T-helper 1 cell (primary cell): ENCODE data around the gene RFC5.
"Not testable (repeated sequence)": the region's sequence is repeated elsewhere in the genome, so short reads cannot be mapped to it uniquely, and the experiment has no call there.

ENCODE experiments used
- DNase-seq, 5 donors: peaks; one replicate each; pipeline ENCODE4 v3.0.0-alpha.2; 2012 to 2020

Gene RFC5

DNA sequence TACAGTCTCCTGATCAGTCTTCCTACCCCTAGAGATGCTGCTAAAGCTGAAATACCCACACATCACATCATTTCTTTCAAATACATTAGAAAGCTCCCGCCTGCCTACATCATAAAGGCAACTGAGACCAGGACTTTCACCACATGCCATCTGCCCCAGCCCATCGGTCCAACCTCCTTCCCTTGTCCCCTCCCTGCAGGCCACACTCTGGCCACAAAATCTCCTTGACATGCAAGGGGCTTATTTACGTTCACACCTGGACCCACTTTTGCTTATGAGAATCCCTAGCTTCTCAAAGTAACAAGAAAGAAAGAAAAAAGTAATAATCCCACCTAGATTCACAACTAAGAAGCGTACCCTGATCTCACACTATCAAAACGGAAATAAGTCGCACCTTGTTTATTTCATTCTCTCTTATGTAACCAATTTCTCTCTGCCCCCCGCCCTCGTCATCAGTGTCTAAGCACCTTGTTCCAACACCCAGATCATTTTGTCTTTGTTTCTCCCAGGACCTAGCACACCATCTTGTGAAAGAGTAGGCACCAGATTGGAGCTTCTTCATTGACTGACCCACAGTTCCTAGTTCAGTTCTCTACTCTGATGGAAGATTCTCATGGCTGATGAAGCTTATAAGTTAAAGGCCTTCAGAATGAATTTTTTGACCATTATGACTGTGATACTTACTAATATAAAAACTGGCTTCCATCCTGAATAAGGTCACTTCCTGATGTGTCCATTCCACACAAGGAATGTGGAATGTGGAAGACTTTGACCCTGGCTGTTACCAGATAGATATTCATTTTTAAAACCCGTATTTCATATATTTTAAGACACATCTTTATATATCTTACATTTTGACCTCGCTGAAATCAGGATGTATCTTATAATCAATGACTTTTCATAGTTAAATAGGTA lies 36.8 kb downstream of the RFC5 start:
- DNase-seq = peak in 1 of 5 donors; percentile 11

DNA sequence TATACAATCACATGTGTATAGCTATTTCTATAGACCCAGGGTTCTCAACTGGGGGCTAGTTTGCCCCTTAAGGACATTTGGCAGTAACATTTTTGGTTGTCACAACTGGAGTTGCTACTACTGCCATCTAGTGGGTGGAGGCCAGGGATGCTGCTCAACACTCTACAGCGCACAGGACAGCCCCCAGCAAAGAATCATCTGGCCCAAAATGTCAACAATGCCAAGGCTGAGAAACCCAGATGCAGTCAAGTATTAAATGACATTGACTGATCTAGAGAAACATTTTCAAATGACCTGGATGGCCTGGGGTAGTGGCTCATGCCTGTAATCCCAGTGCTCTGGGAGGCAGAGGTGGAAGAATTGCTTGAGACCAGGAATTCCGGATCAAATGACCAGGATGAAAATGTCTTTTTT lies 38.6 kb downstream of the RFC5 start:
- DNase-seq = peak; percentile 26 to 78 (median 45)

GRCh38 chr12:118055865-118056773 lies 39.6 kb downstream of the RFC5 start:
- no peak for DNase-seq

GRCh38 chr12:118058227-118058626 lies 41.7 kb downstream of the RFC5 start:
- no peak for DNase-seq

DNA sequence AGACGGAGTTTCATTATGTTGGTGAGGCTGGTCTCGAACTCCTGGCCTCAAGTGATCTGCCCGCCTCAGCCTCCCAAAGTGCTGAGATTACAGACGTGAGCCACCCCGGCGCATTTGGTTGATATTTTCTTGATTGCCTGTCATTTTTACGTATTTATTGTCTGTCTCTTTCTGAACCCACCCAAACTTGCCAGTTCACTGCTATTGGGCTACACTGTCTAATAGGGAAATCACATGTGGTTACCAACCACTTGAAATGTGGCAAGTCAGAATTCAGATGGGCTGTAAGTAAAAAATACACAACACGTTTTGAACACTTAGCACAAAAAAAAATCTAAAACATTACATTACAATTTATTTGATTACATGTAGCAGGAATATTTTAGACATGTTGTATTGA lies 42.4 kb downstream of the RFC5 start:
- DNase-seq = no peak

DNA sequence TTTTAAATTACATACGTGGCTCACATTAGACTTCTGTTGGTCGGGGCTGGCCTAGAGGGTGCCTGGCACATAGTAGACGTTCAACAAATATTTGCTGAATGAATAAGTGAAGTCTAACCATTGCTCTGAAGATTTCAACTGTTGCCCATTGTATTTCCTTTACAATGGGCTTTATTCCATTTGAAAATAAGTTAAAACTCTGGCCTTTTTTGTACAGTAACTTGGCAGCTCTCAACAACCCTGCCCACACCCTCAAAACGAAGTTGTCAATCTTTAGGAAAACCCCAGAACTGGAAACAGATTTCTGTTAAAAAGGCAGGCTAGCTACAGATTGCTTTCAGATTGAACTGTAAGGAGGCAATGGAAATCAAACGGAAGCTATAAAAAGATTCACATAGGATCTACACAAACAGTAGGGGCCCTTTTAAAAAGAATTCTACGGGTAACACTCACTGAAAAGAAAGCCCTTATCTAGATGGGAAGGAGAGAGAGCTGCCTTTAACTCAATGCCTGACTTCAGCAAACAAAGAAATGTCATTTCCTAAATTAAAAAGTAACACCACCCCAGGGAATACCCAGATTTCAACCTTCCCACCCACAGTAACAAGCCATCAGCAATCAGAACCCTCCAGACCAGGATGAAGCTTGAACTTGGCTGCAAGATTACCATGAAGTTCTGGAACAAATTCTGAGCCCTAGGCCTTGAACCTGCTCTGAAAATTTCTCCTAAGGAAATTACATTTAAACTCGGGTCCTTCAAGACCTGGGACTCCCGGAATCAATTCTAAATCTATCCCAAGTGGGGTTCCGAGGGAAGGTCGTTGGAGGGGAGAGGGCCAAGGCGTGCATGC lies 43.1 kb downstream of the RFC5 start:
- no peak for DNase-seq

DNA sequence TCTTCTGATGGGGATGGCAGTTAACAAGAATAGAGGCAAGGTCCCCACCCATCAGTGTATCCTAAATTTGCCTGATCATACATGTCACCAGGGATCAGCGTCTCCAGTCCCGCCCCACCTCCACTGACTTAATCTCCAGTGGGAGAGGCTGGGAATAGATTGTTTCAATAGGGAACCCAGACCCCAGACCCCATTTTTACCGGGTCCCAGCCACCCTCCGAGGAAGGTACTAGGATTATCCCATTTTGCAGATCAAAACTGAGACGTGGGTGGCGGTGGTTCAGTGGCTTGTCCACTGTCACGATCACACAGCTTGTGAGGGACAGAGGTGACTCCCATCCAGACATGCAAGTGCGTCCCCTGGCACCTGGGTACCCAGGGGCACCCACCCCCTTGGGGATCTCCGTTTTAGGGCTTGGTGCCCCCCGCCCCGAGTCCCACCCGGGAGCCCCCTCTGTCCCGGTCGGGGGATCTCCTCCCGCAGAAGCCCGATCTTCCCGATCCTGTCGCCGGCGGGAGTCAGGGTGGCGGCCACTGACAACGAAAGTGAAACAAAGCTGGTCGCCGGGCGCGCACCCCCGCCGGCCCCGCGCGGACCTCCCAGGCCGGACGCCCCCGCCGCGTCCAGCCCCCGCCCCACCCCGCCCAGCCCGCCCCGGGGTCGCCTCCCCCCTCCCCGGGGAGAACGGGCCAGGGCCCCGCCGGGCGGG lies 44.0 kb downstream of the RFC5 start:
- DNase-seq = peak; percentile 12 to 39 (median 25)

- DNase-seq = peak; percentile 31 to 52 (median 38)
These were observed 44.7 kb downstream of the RFC5 start, which contains the start of gene WSB2 for GRCh38 chr12:118061011-118061872. WSB2 (minus strand) TSS chr12:118061179; CDS start chr12:118061048, 131 bp downstream.

GRCh38 chr12:118061873-118062843 lies 45.7 kb downstream of the RFC5 start:
- DNase-seq = peak in 1 of 5 donors; percentile 1

GRCh38 chr12:118063576-118064391 lies 47.3 kb downstream of the RFC5 start:
- DNase-seq = no peak

DNA sequence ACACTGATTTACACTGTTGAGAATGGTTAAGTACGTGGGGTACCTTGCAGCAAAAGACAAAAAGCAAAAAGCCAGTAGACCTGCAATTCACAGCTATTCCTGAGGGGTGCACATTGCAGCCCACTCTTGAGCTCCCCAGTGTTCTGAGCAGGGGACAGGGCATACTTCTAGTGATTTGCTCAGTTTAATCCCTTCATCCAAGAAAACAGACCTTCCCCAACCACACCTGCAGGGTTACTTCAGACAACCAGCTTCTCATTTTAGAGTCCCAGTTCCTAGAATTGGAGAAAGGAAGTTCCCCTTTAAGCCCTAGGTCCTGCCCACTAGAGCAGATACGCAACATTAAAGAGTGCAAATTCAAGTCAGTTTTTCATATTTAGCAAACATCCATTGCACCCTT lies 48.1 kb downstream of the RFC5 start:
- peak in 1 of 5 donors; percentile 36 for DNase-seq

DNA sequence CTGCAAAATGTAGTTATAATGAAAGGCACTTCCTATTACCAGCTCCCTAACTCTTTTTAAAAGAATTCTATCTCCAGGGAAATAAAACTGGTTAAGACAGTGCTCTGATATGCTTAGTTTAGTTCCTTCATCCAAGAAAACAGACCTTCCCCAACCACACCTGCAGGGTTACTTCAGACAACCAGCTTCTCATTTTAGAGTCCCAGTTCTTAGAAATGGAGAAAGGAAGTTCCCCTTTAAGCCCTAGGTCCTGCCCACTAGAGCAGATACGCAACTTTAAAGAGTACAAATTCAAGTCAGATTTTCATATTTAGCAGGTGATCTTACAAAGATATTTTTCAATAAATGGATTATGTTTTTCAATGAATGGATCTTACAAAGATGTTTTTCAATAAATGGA lies 48.9 kb downstream of the RFC5 start:
- no peak for DNase-seq

DNA sequence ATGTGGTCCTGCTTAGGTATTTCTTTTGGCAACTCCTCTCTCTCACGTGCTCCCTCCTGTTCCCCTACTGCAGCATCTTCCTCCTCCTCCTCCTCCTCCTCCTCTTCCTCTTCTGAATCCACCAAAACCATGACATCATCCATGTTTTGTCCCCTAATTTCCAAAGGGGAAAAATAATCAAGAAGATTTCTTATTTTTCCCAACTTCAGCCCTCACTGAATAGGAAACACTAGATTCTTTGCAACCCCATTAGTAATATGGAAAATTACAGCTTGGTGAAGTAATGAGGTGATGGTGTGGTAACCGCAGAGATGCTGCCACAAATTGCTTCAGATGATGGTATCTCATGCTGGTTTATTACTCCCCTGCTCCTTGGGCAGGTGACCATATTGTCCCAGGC lies 51.9 kb downstream of the RFC5 start:
- DNase-seq = no peak

DNA sequence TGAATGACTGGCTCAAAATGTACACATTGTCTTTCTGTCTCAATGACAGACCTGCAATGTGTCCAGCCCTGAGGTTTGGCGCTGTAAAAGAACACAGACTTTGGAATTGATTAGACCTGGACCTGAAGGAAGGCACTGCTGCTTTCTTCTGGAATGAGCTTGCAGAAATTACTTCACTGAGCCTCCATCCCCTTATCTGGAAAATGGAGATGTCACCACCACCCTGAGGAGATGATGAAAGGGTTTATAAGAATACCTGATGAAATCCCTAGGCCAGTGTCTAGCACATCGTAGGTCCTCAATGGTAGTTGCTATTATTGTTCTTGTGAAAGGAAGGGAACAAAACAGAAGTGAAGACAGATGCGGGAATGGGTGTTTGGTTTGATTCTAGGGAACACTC lies 54.1 kb downstream of the RFC5 start:
- no peak for DNase-seq

DNA sequence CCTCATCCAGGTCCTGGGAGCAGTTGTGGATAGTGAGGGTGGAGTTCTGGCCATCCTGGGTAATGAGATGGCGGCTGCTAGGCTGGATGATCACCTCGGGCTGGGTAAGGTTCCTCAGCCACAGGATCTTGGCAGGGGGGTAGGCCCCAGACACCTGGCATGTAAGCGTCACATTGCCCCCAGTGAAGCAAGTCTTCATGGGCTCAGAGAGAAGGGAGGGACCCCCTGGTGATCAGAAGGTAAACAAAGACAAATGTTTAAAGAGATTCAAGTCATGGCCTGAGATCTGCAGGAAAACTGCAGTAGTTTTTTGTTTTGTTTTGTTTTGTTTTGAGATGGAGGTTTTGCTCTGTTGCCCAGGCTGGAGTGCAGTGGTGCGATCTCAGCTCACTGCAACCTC lies 57.3 kb downstream of the RFC5 start:
- DNase-seq = no peak

DNA sequence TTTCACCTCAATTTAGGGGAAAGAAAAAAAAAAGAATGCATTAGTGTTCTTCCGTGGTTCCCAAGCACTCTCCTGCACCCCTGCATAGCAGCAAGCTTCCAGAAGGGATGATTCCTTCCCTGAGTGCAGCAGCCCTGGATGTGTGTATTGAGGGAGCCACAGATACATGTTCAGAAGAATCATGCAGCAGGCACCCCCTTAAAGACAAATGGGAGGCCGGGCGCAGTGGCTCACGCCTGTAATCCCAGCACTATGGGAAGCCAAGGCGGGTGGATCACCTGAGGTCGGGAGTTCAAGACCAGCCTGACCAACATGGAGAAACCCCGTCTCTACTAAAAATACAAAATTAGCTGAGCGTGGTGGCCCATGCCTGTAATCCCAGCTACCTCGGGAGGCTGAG lies 65.0 kb downstream of the RFC5 start:
- not testable (repeated sequence) for DNase-seq
